NCI-H2196 (cell line): ENCODE data around the gene HIVEP3.

ENCODE experiments used
- DNase-seq: peaks from one replicate; lab custom pipeline; 2025; ENCODE audit not compliant: unreplicated experiment; lab: John Stamatoyannopoulos, UW

Gene HIVEP3

GRCh38 chr1:41735139-41735538 is 183.6 kb downstream of the HIVEP3 start:
- no peak for DNase-seq

- DNase-seq: no peak
Measured at GRCh38 chr1:41734201-41734970, 184.3 kb downstream of the HIVEP3 start.

GRCh38 chr1:41733725-41734124 is 185.0 kb downstream of the HIVEP3 start:
- DNase-seq: no peak

- no peak for DNase-seq
Measured at GRCh38 chr1:41733021-41733420, 185.7 kb downstream of the HIVEP3 start.

- DNase-seq: no peak
Measured at GRCh38 chr1:41731516-41732030, 187.1 kb downstream of the HIVEP3 start.

GRCh38 chr1:41730806-41731205 is 187.9 kb downstream of the HIVEP3 start:
- no peak for DNase-seq

- no peak for DNase-seq
Measured at GRCh38 chr1:41728403-41729202, 190.1 kb downstream of the HIVEP3 start.

- DNase-seq: no peak
Measured at GRCh38 chr1:41727749-41728115, 191.0 kb downstream of the HIVEP3 start.

GRCh38 chr1:41726899-41727748 is 191.6 kb downstream of the HIVEP3 start:
- no peak for DNase-seq

GRCh38 chr1:41726292-41726691 is 192.4 kb downstream of the HIVEP3 start:
- DNase-seq: no peak

GRCh38 chr1:41724926-41725325 is 193.8 kb downstream of the HIVEP3 start:
- DNase-seq: no peak

- DNase-seq: no peak
Measured at GRCh38 chr1:41724248-41724647, 194.5 kb downstream of the HIVEP3 start.

GRCh38 chr1:41723786-41724185 is 194.9 kb downstream of the HIVEP3 start:
- DNase-seq: no peak

- DNase-seq: no peak
Measured at GRCh38 chr1:41722184-41722583, 196.5 kb downstream of the HIVEP3 start.

- DNase-seq: no peak
Measured at GRCh38 chr1:41720861-41721410, 197.8 kb downstream of the HIVEP3 start.

- DNase-seq: no peak
Measured at GRCh38 chr1:41719590-41719989, 199.1 kb downstream of the HIVEP3 start.

GRCh38 chr1:41719128-41719527 is 199.6 kb downstream of the HIVEP3 start:
- DNase-seq: no peak

- DNase-seq: no peak
Measured at GRCh38 chr1:41718497-41718896, 200.2 kb downstream of the HIVEP3 start.

- no peak for DNase-seq
Measured at GRCh38 chr1:41716188-41717130, 202.3 kb downstream of the HIVEP3 start.
